Measurements from ENCODE around the gene DMWD.

The DMWD gene

DNA sequence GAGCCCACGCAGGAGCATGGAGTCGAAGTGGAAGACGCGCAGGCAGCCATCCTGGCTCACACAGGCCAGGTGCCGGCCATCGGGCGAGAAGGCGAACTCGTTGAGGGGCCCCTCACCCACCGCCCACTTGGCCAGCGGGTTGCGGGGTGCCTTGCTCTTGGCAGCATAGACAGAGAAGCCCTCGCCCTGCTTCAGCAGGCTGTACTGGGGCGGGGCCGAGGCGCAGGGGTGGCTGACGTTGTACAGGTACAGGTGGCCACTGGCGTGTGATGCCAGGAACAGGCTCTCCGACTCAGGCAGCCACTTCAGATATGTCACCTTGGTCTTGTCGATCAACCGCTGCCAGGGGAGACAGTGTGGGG, 6.1 kb downstream of the DMWD start:
- DNase-seq (ENCODE audit: low read depth in 2 of 2), result no peak

DNA sequence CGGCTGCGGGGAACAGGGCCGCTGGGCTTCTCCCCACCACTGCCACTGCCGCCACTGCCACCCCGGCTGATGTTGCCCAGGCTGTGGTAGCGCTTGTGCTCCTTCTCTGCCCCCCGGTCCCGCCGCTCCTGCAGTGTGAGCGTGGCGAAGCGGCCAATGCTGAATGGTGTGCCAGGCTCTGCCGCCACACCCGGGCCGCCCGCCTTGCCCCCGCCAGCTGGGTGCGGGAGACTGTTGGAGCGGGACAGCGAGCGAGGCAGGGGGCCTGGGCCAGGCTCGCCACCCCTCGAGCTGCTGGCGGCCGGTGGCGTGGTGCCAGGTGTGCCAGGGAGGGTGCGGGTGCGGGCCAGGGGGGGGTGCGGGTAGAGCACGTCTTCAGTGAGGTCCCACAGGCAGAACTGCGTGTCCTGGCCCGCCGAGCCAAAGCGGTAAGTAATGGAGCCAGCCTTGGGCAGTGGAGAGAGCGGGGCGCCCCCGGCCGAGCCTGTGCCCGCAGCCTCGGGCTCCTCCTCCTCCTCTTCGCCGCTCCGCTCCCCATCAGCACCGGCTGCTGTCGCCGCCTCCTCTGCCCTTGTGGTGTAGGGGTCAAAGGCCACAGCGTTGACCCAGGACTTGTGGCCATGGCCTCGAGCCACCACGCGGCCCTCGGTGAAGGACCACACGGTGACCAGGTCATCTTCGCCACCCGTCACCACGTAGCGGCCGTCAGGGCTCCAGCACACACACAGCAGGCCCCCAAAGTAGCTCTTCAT, 6.7 kb downstream of the DMWD start:
- DNase-seq (ENCODE audit: low read depth in 2 of 2), result no peak

DNA sequence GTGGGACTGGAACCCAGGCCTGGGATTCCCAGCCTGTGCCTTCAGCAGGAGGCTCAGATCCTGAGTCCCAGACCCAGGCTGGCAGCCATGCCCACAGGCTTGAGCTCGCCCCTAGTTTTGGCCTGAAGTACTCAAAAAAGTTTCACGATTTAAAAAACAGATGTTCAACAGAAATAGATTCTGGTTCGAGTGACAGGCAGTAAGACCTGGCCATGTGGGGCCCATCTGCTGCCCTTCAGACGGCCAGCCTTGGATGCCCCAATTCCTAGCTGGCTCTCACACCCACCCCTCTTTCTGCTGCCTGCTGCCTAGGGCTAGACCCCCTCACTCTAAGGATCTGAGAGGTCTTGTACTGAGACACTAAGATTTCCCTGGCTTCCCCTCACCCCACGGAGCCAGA, 7.5 kb downstream of the DMWD start:
- no peak for DNase-seq (ENCODE audit: low read depth in 2 of 2)

DNA sequence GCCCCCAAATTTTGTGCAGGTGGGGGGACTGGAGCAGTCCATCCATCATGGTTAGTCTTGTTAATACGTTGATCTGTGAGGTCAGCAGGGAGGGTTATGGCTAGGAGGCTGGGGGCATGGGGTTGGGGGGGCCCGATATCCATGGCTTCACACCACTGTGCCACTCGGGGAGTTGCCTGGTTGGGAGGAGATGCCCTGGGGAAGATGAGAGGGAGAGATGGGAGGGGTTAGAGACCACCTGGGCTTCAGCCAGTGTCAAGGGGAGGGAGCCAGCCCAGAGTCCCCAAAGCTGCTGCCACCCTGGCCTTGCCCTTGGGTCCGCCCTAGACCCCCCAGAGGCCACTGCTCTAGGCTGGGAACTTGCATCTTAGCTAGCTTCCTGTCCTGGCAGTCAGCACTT, 8.5 kb downstream of the DMWD start:
- no peak for DNase-seq (ENCODE audit: low read depth in 2 of 2)

DNA sequence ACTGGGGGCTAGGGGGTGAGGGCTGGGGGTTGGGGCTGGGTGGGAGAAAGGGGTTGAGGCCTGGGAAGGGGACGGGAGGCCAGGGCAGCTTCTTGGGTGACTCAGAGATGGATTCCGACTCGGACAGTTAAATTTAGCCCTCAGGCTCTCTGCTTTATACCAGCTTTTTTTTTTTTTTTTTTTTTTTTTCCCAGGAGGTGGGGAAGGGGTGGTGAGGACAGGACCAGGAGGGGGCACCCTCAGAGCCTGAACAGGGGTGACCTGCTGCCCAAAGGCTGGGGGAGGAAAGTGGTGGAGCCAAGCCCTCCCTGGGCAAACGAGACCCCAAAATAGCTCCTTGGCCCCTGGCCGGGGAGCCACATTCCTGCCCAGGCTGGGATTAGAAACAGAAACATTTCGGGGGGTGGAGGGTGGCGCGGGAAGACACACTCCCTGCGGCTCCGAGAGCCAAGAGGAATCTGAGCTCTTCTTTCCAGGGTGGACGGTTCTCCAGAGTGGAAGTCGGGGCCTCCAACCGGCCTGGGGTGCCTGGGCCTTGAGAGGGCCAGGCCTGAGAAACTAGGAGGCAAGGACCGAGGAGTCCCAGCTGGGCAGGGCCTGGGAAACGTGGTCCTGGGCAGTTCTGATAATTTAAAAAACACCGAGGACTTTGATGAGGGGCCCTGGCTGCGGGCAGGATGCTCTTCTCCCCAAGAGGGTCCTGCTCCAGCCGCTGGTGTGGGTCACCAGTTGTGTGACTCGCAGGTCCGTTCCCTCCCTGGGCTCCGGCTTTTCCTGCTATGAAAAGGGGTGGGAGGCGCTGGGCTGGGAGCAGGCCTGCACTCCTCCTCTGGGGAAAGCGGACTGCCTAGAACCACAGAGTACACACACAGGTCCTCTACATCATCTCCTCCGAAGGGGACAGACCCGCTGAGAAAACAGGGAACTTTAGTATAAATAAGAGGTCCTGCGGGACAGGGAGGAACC, 9.5 kb downstream of the DMWD start:
- DNase-seq (ENCODE audit: low read depth in 2 of 2), result no peak

DNA sequence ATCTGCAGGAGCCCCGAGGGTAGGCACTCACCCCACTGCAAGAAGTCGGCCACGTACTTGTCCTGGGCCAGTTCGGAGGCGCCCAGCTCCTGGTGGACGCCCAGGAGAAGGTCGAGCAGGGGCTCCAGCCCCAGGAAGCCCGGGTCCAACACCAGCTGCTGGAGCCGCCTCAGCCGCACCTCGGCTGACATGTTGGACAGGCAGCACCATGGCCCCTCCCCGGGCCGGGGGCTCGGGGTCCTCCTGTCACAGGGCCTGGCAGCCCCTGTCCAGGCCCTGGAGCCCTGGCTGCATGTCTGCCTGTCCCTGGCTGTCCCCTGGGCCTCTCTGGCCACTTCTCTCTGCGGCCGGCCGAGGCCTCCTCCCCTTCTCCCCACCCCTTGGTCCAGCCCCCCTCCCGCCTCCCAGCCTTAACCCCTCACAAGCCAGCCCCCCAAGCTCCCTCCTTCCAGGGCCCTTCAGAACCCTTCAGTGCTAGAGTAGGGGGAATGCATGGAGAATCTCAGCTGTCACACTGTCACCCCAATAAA, 10.4 kb downstream of the DMWD start, which contains the start of gene DMPK:
Gene DMPK (minus strand): TSS at position 329 of the 530 bp plus-strand sequence. CDS start 138 bp downstream, at position 191.
- no peak for DNase-seq (ENCODE audit: low read depth in 2 of 2)

DNA sequence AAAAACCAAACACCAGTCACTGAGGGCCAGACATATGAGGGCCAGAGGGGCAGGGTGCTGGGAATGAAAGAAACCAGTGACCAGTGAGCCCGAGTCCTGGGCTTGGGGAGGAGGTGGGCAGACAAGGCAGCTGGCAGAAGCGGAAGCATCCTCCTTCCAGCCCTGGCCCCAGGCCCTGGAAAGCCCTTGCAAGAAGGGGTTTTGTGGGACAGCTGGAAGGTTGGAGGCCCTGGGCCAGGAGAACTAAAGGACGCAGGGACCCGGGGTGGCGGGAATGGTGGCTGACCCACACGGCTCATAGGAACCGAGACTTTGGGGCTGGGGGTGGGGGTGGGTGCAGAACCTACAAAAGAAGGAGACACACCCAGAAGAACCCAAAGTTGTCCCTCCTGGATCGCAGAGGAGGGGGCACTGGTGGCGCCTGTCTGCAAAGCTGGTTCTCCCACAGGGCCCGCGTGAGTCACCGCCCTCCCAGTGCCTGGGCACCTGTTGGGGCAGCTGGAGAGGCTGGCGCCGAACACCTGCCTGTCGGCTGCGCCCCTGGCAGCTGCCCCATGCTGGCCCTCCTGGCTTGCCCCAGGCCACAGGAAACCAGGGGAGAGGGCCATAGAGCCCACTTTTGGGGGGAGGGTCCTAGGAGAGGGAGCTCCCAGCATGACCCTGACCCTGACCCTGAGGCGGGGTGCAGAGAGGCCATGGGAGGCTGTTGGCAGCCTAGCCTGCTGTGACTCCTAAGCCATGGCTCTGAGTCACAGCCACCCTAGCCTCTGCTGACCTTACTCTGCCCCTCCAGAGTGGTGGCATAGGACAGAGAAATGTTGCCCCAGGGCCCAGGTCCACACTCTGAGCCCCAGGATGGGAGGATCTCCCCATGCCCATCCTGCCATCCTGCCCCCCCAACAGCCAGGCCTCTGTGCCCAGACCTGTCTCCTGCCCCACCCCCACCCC, 11.2 kb downstream of the DMWD start:
- DNase-seq (ENCODE audit: low read depth in 2 of 2), result no peak

DNA sequence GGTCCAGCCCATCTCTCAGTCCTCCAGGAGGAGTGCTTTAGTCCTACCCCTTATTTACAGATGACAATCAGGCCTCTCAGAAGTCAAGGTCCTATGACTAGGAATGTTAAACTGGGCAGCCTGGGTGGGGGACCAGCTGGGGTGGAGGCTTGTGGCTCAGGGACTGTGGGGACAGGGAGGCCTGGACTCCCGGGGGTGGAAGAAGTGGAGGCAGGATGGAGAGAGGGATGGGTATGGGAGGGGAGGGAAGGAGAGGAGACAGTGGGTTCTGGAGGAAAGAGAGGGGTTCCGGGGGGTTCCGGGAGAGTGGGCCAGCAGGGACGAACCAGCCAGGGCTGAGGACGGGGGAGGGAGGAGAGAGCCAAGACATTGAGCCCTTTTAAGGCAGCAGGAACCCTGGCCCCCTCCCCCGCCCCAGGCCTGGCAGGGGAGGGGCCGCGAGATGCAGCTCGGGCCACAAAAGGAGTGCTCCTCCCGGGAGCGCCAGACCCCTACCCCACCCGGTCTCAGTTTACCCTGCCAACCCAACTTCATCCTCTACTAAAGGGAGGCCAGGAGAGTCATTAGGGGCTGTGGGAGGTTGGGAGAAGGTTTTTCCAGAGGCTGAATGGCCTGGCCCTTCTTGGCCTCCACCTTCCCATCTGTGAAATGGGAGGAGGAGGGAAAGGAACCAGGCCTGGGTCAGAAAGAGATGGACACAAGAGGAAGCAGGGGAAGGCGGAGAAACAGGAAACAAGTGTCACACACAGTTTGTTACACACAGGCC, 12.0 kb downstream of the DMWD start:
- no peak for DNase-seq (ENCODE audit: low read depth in 2 of 2)

DNA sequence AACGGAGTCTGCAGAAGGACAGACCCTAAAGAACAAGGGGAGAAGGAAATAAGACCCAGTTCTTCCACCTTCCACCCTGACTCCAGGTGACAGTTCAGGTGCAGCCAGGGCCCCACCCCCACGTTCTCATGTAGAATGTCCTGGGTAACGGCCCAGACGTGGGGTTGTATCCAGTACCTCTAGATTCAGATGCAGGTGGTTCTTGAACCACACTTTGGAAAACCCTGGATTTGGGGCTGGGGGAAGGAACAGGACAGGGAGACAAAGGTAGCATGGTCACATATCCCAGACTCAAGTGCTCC, 12.5 kb downstream of the DMWD start:
- DNase-seq (ENCODE audit: low read depth in 2 of 2), result no peak

DNA sequence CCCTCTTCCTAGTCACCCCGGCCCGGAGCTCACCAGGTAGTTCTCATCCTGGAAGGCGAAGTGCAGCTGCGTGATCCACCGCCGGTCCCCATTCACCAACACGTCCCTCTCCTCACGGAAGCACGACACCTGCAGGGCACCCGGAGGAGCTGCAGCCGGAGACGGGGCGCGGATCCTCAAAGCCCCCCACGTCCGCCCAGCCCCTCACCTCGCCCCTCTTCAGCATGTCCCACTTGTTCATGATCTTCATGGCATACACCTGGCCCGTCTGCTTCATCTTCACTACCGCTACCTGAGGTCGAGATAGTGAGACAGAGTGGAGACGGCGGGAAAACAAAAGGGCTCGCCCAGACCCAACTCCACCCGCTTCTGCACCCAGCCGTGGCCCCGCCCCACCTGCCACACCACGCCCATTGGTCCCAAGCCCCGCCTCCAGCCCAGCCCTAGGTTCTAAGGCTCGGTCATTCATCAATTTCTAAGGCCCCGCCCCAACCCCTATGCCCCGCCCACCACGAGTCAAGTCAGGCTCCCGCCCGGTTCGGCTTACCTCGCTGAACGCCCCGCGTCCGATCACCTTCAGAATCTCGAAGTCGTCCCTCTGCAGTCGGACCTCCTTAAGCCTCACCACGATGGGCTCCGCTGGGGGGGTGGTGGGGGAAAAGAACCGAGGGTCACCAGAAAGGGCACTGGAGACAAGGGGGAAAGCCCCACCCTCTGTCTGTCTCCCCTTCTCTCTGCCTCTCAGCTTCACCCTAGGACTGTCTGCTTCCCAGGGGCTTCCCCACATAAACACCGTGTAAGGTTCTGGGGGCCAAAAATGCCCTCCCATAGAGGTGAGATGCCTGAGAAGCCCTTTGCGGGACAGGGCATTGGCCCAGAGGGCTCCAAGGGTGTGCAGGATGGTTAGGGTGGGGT, 13.2 kb downstream of the DMWD start:
- DNase-seq (ENCODE audit: low read depth in 2 of 2), result peak; percentile 53 to 55

DNA sequence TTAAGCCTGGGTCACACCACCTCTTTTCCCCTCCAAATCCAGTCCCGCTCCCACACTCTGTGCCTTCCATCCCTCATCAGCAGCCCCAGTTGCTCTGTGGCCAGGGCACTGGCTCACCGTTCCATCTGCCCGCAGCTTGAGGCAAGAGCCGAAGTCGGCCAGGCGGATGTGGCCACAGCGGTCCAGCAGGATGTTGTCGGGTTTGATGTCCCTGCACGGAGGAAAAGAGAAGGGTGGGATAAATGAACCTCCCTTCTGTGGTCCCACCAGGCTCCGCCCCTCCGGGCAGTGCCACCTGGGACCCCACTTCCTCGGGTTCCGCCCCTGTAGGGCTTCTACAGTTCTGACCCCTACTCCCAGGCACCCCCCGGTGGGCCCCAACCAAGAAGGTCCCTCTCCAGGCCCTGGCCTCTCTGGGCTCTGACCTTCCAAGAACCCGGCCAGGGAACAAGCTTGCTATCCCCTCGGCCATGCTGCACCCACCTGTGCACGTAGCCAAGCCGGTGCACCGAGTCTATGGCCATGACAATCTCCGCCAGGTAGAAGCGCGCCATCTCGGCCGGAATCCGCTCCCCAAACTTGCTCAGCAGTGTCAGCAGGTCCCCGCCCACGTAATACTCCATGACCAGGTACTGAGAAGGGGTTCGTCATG, 14.5 kb downstream of the DMWD start:
- DNase-seq (ENCODE audit: low read depth in 2 of 2), result no peak

DNA sequence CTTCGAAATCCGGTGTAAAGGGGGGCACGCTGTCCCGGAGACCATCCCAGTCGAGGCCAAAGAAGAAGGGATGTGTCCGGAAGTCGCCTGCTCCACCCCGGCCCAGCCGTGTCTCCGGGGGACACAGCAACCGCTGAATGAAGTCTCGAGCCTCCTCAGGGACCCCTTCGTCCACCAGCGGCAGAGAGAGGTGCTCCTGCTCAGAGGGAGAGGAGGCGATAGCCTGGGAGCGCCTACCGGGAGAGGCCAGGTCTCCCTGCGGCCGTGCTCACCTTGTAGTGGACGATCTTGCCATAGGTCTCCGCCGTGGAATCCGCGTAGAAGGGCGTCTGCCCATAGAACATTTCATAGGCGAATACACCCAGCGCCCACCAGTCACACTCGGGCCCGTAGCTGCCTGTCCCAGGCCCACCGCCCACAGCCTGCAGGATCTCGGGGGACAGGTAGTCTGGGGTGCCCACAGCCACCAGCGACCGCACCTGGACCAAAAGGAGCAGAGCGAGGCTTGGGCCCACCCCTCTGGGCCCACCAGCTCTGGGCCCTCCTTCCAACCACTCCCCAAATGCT, 15.2 kb downstream of the DMWD start:
- no peak for DNase-seq (ENCODE audit: low read depth in 2 of 2)

DNA sequence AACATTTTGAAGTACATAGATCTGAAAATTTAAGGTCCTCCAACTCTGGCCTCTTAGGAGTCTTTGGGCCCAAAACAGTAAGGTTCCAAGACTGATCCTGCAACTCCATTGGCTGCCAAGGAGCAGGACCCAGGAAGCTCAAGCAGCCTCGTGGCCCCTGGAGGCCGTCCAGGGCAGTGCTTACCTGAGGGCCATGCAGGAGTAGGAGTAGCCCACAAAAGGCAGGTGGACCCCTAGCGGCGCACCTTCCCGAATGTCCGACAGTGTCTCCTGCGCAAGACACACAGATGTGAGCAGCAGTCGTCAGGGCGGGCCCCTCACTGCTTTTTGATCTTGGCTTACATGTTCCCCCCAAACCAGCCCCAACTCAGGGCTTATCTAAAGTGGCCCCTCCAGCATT, 17.9 kb downstream of the DMWD start:
- DNase-seq (ENCODE audit: low read depth in 2 of 2), result no peak

DNA sequence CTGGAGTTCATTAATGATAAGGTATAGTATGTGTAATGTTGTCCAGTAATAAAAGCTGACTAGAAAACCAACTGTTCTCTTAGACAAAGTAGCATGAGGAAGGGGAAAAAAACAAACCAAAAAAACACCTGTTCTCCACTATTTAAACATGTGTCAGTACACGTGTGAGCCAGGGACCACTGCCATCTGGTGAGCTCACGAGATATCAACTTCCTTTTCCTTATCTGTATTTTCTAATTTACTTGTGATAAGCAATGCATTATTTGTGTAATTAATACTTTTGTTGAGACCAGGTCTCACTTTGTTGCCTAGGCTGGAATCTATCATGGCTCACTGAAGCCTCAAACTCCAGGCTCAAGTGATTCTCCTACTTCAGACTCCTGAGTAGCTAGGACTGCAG, 19.3 kb downstream of the DMWD start:
- DNase-seq (ENCODE audit: low read depth in 2 of 2), result no peak

DNA sequence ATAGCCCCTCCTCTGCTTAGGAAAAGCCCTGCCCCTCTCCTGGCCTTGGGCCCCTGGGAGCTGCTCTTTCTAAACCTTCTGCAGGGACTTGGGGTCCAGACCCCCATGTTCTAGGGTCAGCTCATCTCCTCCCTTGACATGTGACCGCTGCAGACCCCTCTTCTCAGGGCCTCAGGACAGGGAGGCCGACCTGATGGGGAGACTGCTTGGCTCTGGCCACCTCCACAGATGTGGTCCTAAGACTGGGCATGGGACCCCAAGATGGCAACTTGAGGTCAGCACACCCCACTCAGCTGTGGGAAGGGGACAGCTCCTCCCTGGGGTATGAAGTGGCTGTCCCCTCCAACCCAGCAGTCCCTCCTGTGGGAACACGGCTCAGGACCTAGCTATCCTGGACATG, 19.7 kb downstream of the DMWD start:
- DNase-seq (ENCODE audit: low read depth in 2 of 2), result no peak

DNA sequence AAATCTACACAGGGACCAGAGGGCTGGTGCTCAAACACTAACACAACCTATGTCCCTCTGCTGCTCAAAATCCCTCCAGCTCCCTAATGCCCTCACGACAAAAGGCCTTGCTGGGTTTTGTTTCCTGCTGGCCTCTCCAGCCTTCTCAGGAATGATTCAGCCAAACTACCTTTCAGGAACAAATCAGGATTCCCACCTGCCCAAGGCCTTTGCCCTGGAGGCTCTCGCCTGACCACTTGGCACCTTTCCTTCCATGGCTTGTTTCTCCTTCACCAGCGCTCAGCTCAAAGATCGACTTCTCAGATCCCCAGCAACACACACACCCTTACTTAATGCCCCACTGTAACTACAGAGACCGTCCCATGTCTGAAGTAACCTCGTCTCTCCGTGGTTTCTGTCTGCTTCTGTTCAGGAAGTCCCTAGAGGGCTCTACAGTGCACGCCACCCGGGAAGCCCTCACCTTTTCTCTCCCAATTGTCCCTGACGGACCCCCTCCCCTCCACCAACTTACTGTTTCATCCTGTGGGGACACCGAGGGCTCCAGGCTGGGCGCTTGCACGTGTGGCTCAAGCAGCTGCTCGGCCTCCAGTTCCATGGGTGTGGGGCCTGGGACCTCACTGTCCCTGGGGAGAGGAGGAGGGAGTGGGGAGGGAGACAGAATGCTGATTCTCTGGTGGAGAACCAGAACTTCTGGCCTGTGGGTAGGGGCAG, 20.4 kb downstream of the DMWD start:
- DNase-seq (ENCODE audit: low read depth in 2 of 2), result no peak

DNA sequence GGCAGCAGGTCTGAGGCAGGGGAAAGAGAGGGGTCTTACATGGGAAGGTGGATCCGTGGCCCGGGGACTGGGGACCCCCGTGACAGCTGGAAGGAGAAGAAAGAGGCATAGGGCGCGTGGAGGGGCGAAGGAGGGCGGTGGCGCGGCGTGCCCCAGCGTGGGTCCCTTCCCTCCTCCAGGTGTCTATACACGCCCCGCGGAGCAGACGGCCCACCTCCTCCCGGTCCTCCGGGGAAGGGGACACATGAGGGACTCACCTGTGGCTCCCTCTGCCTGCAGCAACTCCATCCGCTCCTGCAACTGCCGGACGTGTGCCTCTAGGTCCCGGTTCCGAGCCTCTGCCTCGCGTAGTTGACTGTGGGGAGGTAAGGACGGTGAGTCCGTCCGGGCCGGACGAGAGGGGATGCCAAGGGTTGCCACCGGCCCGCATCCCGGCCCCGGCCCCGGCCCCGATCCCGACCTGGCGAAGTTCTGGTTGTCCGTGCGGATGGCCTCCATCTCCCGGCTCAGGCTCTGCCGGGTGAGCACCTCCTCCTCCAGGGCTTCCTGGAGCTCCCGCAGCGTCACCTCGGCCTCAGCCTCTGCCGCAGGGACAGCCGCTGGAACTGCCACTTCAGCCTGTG, 21.2 kb downstream of the DMWD start:
- no peak for DNase-seq (ENCODE audit: low read depth in 2 of 2)
